Suprapubic skin (tissue), 4 donors: ENCODE data around the gene TRAK1. TPM values are rescaled to one million over a fixed set of nuclear protein-coding genes. Genes with fewer than 3 reads are reported as not detected.
A peak's percentile ranks its signal among the peaks of the same experiment; 100 is the strongest.
"Not testable (repeated sequence)": the region's sequence is repeated elsewhere in the genome, so short reads cannot be mapped to it uniquely, and the experiment has no call there.

Experiments
- DNase-seq, 2 donors: peaks; one replicate each; pipeline ENCODE4 v3.0.0-alpha.2; 2019; ENCODE audit warnings: low spot score in 2 of 2
- H3K27ac ChIP-seq: fragments of 200-600 bp; sonication (generic); one replicate; pipeline ENCODE4 v1.5.1; 2019
- H3K27me3 ChIP-seq: fragments of 200-600 bp; sonication (generic); one replicate; pipeline ENCODE4 v1.5.1; 2019
- H3K36me3 ChIP-seq: fragments of 200-600 bp; sonication (generic); one replicate; pipeline ENCODE4 v1.5.1; 2019
- H3K4me1 ChIP-seq: fragments of 200-600 bp; sonication (generic); one replicate; pipeline ENCODE4 v1.5.1; 2019
- H3K4me3 ChIP-seq: fragments of 200-600 bp; sonication (generic); one replicate; pipeline ENCODE4 v1.5.1; 2019; ENCODE audit warnings: mild to moderate bottlenecking
- H3K9me3 ChIP-seq: fragments of 200-600 bp; sonication (generic); one replicate; pipeline ENCODE4 v1.5.1; 2019
- CTCF ChIP-seq, 2 donors: fragments of 200-600 bp in 1 of 2; fragments of 450-650 bp in 1 of 2; sonication (generic) in 1 of 2; IDR thresholded peaks; one replicate each; pipeline ENCODE4 v1.5.1; 2016 to 2019; ENCODE audit warnings: antibody characterized with exemption in 2 of 2, mild to moderate bottlenecking in 1 of 2, moderate library complexity in 1 of 2
- EP300 ChIP-seq: sonication (generic); formaldehyde crosslinking; IDR thresholded peaks from one replicate; pipeline ENCODE4 v1.6.1; 2017; ENCODE audit warnings: antibody characterized with exemption
- POLR2A ChIP-seq, 2 donors: fragments of 450-650 bp; IDR thresholded peaks; one replicate each; pipeline ENCODE4 v1.6.1; 2017; ENCODE audit warnings: antibody characterized with exemption in 2 of 2, mild to moderate bottlenecking in 2 of 2, moderate library complexity in 2 of 2
- POLR2AphosphoS5 ChIP-seq, 3 donors: sonication (generic); formaldehyde crosslinking; IDR thresholded peaks; one replicate each; pipeline ENCODE4 v1.6.1; 2017; ENCODE audit warnings: antibody characterized with exemption in 3 of 3
- WGBS: methylation state at CpG from one replicate; pipeline ENCODE4 v1.1.5; 2018; 5-methylcytosine and 5-hydroxymethylcytosine counted together
- total RNA-seq, 4 donors: library from RNA; depleted of rRNA; stranded (reverse); fragments of >200 nt; gene quantifications; one replicate each; pipeline ENCODE4 v1.1.0, GENCODE V29; 2016

Gene TRAK1
- total RNA-seq, 4 donors from 2014 or later, result 78.3 to 214 (median 86.4) TPM

GRCh38 chr3:42099020-42099765 lies 8.0 kb downstream of the TRAK1 start:
- Histone ChIP-seq H3K27me3 (no peaks in the 10 kb centered on the region), H3K4me1 (peaks cover 62% of the 10 kb centered on the region), H3K36me3 (peaks cover under 1% of the 10 kb centered on the region), H3K4me3 (no peak overlapping the region), H3K27ac (no peak overlapping the region), H3K9me3 (no peaks in the 10 kb centered on the region)
- no peak for TF ChIP-seq EP300
- no peak for TF ChIP-seq POLR2AphosphoS5 (IDR thresholded peaks at IDR 0.05)
- TF ChIP-seq CTCF (IDR thresholded peaks at IDR 0.05), result no peak
- TF ChIP-seq POLR2A (IDR thresholded peaks at IDR 0.05), result no peak
- 66% methylated on average over 19 of the region's 19 CpGs for whole genome bisulfite sequencing
- DNase-seq, result peak in 1 of 2 donors; percentile 77

DNA sequence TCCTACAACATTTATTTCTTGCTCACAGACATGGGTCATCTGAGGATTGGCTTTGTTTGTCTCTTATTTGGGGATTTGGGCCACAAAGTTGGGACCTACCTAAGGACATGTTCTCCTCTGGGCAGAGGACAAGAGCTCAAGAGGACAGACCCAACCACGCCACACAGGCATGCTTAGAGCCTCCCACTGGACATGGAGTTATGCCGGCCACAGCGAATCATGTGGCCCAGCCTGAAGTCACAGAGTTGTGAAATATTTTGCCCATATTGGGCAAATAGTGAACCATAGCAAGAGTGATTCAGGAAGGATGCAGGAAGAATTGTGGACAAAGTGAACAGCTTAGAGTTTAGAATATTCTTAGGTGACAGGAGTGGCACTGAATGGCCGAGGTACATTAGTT lies 9.9 kb downstream of the TRAK1 start:
- DNase-seq, result peak in 1 of 2 donors; percentile 81
- Histone ChIP-seq H3K27ac (peak overlapping the region; percentile 5), H3K4me3 (no peak overlapping the region), H3K36me3 (peaks cover 4% of the 10 kb centered on the region), H3K4me1 (peaks cover 56% of the 10 kb centered on the region), H3K27me3 (no peaks in the 10 kb centered on the region), H3K9me3 (no peaks in the 10 kb centered on the region)
- 42% methylated on average over 4 of the region's 4 CpGs for WGBS
- TF ChIP-seq CTCF (IDR thresholded peaks at IDR 0.05) (no peak), POLR2AphosphoS5 (IDR thresholded peaks at IDR 0.05) (peak in 2 of 3 donors; percentile 25 to 83)

DNA sequence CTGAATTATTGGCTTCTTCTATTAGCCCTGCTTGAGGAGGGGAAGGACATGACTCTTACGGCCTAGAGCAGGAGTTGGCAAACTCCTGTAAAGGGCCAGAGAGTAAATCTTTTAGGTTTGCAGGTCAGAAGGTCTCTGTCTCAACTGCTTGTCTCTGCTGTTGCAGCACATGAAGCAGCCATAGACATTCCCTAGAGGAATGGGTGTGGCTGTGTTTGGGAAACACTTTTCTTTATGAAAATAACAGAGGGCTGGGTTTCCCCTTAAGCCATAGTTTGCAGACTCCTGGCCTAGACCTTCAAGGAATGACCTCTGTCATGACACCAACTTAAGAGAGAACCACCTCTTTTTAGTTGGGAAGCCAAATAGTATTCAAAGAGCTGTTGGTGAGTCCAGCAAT lies 10.3 kb downstream of the TRAK1 start:
- Histone ChIP-seq H3K4me1 (peaks cover 56% of the 10 kb centered on the region), H3K27me3 (no peaks in the 10 kb centered on the region)

DNA sequence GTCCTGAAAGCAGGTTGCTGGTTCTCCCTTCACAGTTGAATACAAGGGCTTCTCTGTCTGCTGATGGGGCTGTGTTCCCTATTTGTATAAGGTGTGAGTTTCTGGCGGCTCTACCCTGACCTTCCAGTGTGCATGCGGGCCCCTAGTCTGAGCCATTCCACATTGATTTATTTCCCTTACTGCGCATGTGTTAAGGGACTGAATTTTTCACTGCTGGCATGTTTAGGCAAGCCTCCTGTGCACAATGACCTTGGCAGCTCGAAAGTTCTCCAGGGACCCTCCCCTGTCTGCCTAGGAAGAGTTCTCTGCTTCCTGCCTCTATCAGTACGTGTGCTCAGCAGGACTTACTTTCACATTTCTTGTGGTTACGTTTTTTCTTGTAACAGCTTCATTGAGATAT lies 11.4 kb downstream of the TRAK1 start:
- DNase-seq, result peak in 1 of 2 donors; percentile 35
- 47% methylated on average over 6 of the region's 6 CpGs for WGBS
- TF ChIP-seq CTCF (IDR thresholded peaks at IDR 0.05) (no peak), EP300 (no peak), POLR2AphosphoS5 (IDR thresholded peaks at IDR 0.05) (no peak), POLR2A (IDR thresholded peaks at IDR 0.05) (no peak)
- peaks cover 49% of the 10 kb centered on the region for H3K4me1 ChIP-seq
- H3K27ac ChIP-seq, result no peak overlapping the region
- no peak overlapping the region for H3K4me3 ChIP-seq
- H3K27me3 ChIP-seq, result no peaks in the 10 kb centered on the region
- H3K9me3 ChIP-seq, result no peaks in the 10 kb centered on the region
- peaks cover 4% of the 10 kb centered on the region for H3K36me3 ChIP-seq

More for the DNA sequence above, 10.3 kb downstream of the TRAK1 start:
- no peak for DNase-seq
- H3K4me3 ChIP-seq, result no peak overlapping the region
- TF ChIP-seq EP300 (no peak), CTCF (IDR thresholded peaks at IDR 0.05) (no peak)
- 14% methylated on average over 1 of the region's 1 CpG for WGBS
- H3K36me3 ChIP-seq, result peaks cover 4% of the 10 kb centered on the region
- H3K9me3 ChIP-seq, result no peaks in the 10 kb centered on the region
- H3K27ac ChIP-seq, result peak overlapping the region; percentile 5

GRCh38 chr3:42103921-42104665 lies 12.9 kb downstream of the TRAK1 start:
- WGBS, result 95% methylated on average over 12 of the region's 15 CpGs
- H3K9me3 ChIP-seq, H3K27ac ChIP-seq, H3K4me3 ChIP-seq, H3K27me3 ChIP-seq, H3K36me3 ChIP-seq: not testable (repeated sequence)
- peak in 1 of 2 donors; percentile 74 for DNase-seq
- peaks cover 36% of the 10 kb centered on the region for H3K4me1 ChIP-seq

- not testable (repeated sequence) for H3K27ac ChIP-seq, H3K27me3 ChIP-seq, H3K9me3 ChIP-seq, H3K4me3 ChIP-seq, DNase-seq, H3K36me3 ChIP-seq
- 79% methylated on average over 2 of the region's 2 CpGs for WGBS
- peaks cover 18% of the 10 kb centered on the region for H3K4me1 ChIP-seq
Measured at GRCh38 chr3:42105994-42106393, 14.8 kb downstream of the TRAK1 start.
